SJSA1 (cell line): ENCODE measurements around the gene PIGC. TPM values are rescaled to one million over a fixed set of nuclear protein-coding genes. Genes with fewer than 3 reads are reported as not detected.

Source experiments
- DNase-seq, 2 experiments: peaks; one replicate each; pipeline ENCODE4 v3.0.0-alpha.2; 2015 to 2020; ENCODE audit warnings: low spot score in 2 of 2, low read depth in 1 of 2
- H3K27ac ChIP-seq: fragments of 250-450 bp; sonication (Bioruptor Pico); 2 replicates; pipeline ENCODE4 v1.5.1; 2020; ENCODE audit warnings: mild to moderate bottlenecking, moderate library complexity
- H3K27me3 ChIP-seq: fragments of 250-450 bp; sonication (Bioruptor Pico); replicated peaks from 2 replicates; pipeline ENCODE4 v1.5.1; 2020; ENCODE audit warnings: mild to moderate bottlenecking, moderate library complexity
- H3K36me3 ChIP-seq: fragments of 250-450 bp; sonication (Bioruptor Pico); 2 replicates; pipeline ENCODE4 v1.5.1; 2020; ENCODE audit warnings: mild to moderate bottlenecking
- H3K4me1 ChIP-seq: fragments of 250-450 bp; sonication (Bioruptor Pico); replicated peaks from 2 replicates; pipeline ENCODE4 v1.6.1; 2021; ENCODE audit warnings: mild to moderate bottlenecking
- H3K4me3 ChIP-seq: fragments of 250-450 bp; sonication (Bioruptor Pico); 2 replicates; pipeline ENCODE4 v1.5.1; 2020; ENCODE audit warnings: mild to moderate bottlenecking
- H3K9me3 ChIP-seq: fragments of 250-450 bp; sonication (Bioruptor Pico); replicated peaks from 2 replicates; pipeline ENCODE4 v1.5.1; 2020; ENCODE audit warnings: mild to moderate bottlenecking
- total RNA-seq: library from RNA; depleted of rRNA; stranded (reverse); fragments of >200 nt; shearing (Covaris generic); gene quantifications from 2 replicates; pipeline ENCODE4 v1.2.3, GENCODE V29; 2014; rRNA removed

PIGC gene
- total RNA-seq, 1 experiment from 2014 or later: 27.0 TPM

- Histone ChIP-seq H3K4me3 (no peak overlapping the region), H3K27ac (no peak overlapping the region), H3K36me3 (no peaks in the 10 kb centered on the region), H3K9me3 (no peaks in the 10 kb centered on the region), H3K4me1 (peaks cover 44% of the 10 kb centered on the region), H3K27me3 (no peaks in the 10 kb centered on the region)
- peak in 1 of 2 experiments; percentile 45 for DNase-seq
Observed at GRCh38 chr1:172397221-172397620, 46.6 kb downstream of the PIGC start.

GRCh38 chr1:172395576-172395975 lies 48.3 kb downstream of the PIGC start:
- Histone ChIP-seq H3K36me3 (no peaks in the 10 kb centered on the region), H3K4me3 (no peak overlapping the region), H3K9me3 (no peaks in the 10 kb centered on the region), H3K27me3 (no peaks in the 10 kb centered on the region), H3K4me1 (peaks cover 44% of the 10 kb centered on the region), H3K27ac (no peak overlapping the region)
- DNase-seq: no peak

- no peak for DNase-seq
- H3K36me3 ChIP-seq: no peaks in the 10 kb centered on the region
- H3K4me3 ChIP-seq: no peak overlapping the region
- H3K27ac ChIP-seq: no peak overlapping the region
- H3K4me1 ChIP-seq: peaks cover 37% of the 10 kb centered on the region
- no peaks in the 10 kb centered on the region for H3K9me3 ChIP-seq
- no peaks in the 10 kb centered on the region for H3K27me3 ChIP-seq
Observed at GRCh38 chr1:172394811-172395210, 49.1 kb downstream of the PIGC start.

- Histone ChIP-seq H3K27me3 (no peaks in the 10 kb centered on the region), H3K4me1 (peaks cover 33% of the 10 kb centered on the region), H3K36me3 (no peaks in the 10 kb centered on the region), H3K4me3 (no peak overlapping the region), H3K9me3 (no peaks in the 10 kb centered on the region), H3K27ac (peak overlapping the region; percentile 14; the same call in 1 of the 2 replicates)
- DNase-seq: peak in 1 of 2 experiments; percentile 33
Observed at GRCh38 chr1:172394141-172394751, 49.6 kb downstream of the PIGC start.

GRCh38 chr1:172393354-172393753 lies 50.5 kb downstream of the PIGC start:
- Histone ChIP-seq H3K9me3 (no peaks in the 10 kb centered on the region), H3K27ac (no peak overlapping the region), H3K4me1 (peaks cover 24% of the 10 kb centered on the region), H3K36me3 (no peaks in the 10 kb centered on the region), H3K27me3 (no peaks in the 10 kb centered on the region), H3K4me3 (no peak overlapping the region)
- no peak for DNase-seq

GRCh38 chr1:172391976-172392375 lies 51.9 kb downstream of the PIGC start:
- DNase-seq: no peak
- peaks cover 14% of the 10 kb centered on the region for H3K4me1 ChIP-seq
- no peak overlapping the region for H3K27ac ChIP-seq
- H3K4me3 ChIP-seq: no peak overlapping the region
- no peaks in the 10 kb centered on the region for H3K27me3 ChIP-seq
- H3K9me3 ChIP-seq: no peaks in the 10 kb centered on the region
- no peaks in the 10 kb centered on the region for H3K36me3 ChIP-seq

Other genes with a start within 250 kb of the PIGC start
- not detected in 2 replicates for gene C1orf105, start 23.4 kb downstream of the PIGC start, total RNA-seq
- gene SUCO, start 89.1 kb upstream of the PIGC start, total RNA-seq: 24.1 and 26.1 TPM in 2 replicates
- gene FASLG, start 215.0 kb upstream of the PIGC start, total RNA-seq: not detected in 2 replicates